Testis (tissue), 2 donors: ENCODE data around the gene TET1.
"Not testable (repeated sequence)": the region's sequence is repeated elsewhere in the genome, so short reads cannot be mapped to it uniquely, and the experiment has no call there.

Experiments used
- POLR2A ChIP-seq: fragments of 450-650 bp; IDR thresholded peaks from one replicate; pipeline ENCODE4 v1.6.1; 2017; ENCODE audit warnings: antibody characterized with exemption, mild to moderate bottlenecking, moderate library complexity
- TF ChIP-seq, protein P1 (sequence below), 3 experiments: fragments of 450-650 bp in 2 of 3; fragments of 200-600 bp in 1 of 3; sonication (generic) in 1 of 3; IDR thresholded peaks; one replicate each; pipeline ENCODE4 v1.5.1; 2016 to 2019; ENCODE audit warnings: antibody characterized with exemption in 3 of 3, mild to moderate bottlenecking in 2 of 3, moderate library complexity in 1 of 3

DNA sequence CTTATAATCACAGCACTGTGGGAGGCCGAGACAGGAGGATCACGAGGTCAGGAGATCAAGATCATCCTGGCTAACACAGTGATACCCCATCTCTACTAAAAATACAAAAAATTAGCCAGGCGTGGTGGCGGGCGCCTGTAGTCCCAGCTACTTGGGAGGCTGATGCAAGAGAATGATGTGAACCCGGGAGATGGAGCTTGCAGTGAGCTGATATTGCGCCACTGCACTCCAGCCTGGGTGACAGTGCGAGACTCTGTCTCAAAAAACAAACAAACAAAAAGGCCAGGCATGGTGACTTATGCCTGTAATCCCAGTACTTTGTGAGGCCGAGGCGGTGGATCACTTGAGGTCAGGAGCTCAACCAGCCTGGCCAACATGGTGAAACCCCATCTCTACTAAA, 49.9 kb downstream of the TET1 start:
- TF ChIP-seq, protein P1, sequence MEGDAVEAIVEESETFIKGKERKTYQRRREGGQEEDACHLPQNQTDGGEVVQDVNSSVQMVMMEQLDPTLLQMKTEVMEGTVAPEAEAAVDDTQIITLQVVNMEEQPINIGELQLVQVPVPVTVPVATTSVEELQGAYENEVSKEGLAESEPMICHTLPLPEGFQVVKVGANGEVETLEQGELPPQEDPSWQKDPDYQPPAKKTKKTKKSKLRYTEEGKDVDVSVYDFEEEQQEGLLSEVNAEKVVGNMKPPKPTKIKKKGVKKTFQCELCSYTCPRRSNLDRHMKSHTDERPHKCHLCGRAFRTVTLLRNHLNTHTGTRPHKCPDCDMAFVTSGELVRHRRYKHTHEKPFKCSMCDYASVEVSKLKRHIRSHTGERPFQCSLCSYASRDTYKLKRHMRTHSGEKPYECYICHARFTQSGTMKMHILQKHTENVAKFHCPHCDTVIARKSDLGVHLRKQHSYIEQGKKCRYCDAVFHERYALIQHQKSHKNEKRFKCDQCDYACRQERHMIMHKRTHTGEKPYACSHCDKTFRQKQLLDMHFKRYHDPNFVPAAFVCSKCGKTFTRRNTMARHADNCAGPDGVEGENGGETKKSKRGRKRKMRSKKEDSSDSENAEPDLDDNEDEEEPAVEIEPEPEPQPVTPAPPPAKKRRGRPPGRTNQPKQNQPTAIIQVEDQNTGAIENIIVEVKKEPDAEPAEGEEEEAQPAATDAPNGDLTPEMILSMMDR (IDR thresholded peaks at IDR 0.05), result not testable (repeated sequence)
- TF ChIP-seq POLR2A, result not testable (repeated sequence)
